Stimulated activated CD8-positive, alpha-beta memory T cell treated with anti-CD3 and anti-CD28 coated beads, Interleukin-7, amount 100 ng/mL, for 48 hours (primary cell): ENCODE measurements around the gene CEP112.

Source experiments
- DNase-seq, 2 donors: peaks; one replicate each; pipeline ENCODE4 v3.0.0-alpha.2; 2020; ENCODE audit warnings: low read depth in 1 of 2; ENCODE audit errors: extremely low read depth in 1 of 2

The CEP112 gene

GRCh38 chr17:66191593-66192377 lies at the start of gene CEP112:
TSS of gene CEP112 (minus strand) at chr17:66192133.
- DNase-seq, result peak; percentile 77 to 83

- DNase-seq, result no peak
These were observed 48.7 kb upstream of the CEP112 start for GRCh38 chr17:66240630-66241029.

DNA sequence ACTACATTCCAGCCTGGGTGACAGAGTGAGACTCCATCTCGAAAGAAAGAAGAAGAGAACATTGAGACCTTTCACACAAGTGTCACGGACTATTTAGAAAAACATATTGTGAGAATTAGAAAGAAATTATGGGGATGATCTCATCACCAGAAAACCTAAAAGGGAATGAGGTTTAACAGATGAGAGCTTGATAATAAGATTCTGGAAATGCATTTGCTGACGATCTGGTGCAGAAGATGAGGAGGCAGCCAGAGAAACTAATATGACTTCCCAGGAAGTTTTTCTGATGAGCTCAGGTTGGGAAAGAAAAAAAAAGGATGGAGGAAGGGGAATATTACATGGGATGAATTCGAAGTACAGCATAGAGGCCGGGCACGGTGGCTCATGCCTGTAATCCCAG lies 48.1 kb upstream of the CEP112 start:
- no peak for DNase-seq

GRCh38 chr17:66235377-66235994 lies 43.6 kb upstream of the CEP112 start:
- DNase-seq, result no peak

- DNase-seq, result no peak
These were observed 42.7 kb upstream of the CEP112 start for GRCh38 chr17:66234611-66235010.

DNA sequence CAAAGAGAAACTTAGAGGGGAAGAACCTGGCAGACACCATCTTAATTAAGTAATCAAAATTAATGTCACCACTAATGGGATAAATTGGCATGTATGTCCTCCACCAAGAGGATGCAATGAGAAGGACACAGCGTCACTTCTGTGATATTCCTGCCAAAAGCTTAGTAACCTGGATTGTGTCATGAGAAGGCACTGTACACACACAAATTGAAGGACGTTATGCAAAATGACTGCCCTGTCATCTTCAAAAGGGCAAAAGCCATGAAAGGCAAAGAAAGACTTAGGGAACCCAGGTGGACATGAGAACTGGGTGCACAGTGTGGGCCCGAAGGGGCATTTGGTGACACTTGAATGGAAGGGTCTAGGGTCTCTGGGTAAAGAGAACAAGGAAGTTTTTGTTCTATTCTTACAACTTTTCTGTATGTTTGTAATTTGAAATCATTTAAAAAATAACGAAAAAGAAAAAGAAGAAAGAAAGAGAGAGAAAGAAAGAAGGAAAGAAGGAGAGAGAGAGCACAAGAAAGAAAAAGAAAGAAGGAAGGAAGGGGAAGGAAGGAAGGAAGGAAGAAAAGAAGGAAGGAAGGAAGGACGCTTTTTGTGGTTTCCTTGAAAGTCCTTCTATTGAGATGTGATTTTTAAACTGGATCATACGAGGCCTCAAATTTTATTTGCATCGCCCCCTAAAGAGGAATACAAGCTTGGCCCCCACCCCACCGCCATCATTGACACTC lies 41.3 kb upstream of the CEP112 start:
- DNase-seq, result no peak

GRCh38 chr17:66230922-66231591 lies 39.1 kb upstream of the CEP112 start:
- no peak for DNase-seq

DNA sequence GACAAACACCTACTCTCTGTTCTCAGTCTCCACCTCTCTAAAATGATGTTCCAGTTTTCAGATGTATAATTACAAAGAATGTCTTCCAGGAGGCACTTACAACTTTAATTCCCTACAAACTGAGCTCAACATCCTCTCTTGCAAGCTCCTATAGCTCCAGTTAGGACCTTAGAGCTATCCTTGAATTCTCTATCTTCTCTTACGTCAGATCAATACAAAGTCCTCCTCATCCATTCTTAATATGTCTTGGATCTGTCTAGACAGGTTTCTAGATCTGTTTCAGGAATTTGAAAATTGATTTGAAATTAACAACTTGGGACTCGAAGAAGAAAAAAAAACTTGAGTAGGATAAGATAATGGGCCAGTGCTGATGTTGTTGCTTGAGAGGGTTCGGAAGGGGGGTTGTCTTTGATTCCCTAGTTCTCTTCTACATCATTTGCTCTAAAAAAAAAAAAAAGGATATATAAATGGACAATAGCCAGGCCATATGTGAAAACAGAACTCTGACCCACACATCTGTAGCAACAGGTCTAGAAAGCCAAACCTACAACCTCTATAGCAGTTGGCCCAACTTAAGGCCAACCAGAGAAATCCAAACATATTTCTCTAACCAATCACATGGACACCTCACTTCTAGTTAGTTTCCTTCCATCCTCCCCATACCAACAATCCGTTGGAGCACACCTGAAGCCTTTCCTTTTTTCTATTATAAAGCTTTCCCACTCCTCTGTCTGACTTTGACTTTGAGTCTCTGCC lies 38.0 kb upstream of the CEP112 start:
- DNase-seq, result no peak

- no peak for DNase-seq
These were observed 37.2 kb upstream of the CEP112 start, which contains the start of gene APOH for GRCh38 chr17:66228887-66229782. TSS of gene APOH (minus strand) at chr17:66229415. CDS start at chr17:66229379, 36 bp downstream.

- DNase-seq, result no peak
These were observed 35.5 kb upstream of the CEP112 start for GRCh38 chr17:66227212-66228045.

GRCh38 chr17:66222798-66223350 lies 30.9 kb upstream of the CEP112 start:
- no peak for DNase-seq

DNA sequence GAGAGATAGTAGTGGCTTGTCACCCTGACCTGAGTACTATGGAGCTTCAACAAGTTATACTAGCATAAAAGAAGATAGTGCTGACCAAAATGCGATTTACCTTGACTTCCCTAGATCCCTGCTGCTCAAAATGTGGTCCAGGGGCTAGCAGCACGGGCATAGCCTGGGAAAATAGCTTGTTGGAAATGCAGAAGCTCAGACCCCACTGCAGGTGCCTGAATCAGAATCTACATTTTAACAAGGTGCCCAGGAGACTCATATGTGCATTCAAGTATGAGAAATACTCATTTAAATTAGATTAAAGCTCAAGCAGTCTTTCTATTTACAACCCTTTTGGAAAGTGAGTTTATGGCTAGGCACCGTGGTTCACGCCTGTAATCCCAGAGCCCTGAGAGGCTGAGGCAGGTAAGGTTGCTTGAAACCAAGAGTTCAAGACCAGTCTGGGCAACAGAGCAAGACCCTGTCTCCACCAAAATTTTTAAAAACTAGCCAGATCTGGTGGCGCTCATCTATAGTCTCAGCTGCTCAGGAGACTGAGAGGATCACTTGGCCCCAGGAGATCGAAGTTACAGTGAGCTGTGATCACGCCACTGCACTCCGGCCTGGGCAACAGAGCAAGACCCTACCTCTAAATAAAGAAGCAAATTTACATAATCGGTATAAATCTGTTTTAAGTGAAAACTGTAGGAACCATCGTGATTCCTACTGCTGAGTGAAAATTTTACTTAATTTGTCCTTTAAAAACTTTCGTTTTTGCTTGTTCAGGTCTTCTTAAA lies 30.0 kb upstream of the CEP112 start:
- no peak for DNase-seq

DNA sequence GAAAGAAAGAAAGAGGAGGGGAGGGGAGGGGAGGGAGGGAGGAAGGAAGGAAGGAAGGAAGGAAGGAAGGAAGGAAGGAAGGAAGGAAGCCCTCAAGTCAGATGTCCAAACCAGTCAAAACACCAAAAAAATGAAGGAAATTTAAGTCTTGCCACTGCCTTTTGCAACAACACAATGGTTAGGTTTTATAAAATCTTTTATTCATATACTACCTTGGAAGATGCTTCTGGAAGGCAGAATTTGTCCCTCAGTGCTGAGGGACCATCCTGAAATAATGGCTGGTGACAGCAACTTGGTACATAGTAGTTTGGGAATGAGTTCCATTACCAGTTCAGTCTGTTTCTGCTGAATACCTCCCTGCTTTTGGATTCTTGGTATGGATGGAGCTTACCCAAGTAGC lies 29.4 kb upstream of the CEP112 start:
- no peak for DNase-seq

- DNase-seq, result no peak
These were observed 28.3 kb upstream of the CEP112 start for GRCh38 chr17:66220079-66220835.

DNA sequence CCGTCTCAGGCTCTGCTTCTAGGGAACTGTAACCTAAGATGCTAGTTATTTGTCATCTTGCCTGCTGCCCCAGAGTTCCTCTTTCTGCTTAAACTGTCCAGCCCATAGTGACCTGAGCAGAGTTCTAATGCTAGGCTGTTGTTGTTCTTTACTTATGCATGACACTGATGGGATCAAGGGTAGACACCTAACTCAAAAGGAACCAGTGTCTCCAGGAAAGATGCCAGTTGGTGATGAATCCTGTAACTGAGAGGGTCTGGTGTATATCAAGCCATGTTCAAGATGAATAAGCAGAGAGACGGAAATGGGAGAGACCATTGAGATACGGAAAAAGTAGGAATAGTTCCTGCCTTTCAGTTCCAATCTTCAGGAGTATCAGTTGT lies 23.6 kb upstream of the CEP112 start:
- no peak for DNase-seq

- no peak for DNase-seq
These were observed 23.1 kb upstream of the CEP112 start for GRCh38 chr17:66214884-66215528.
